VCaP (cell line): ENCODE measurements around the gene SPATA31E1.
"Not testable (repeated sequence)": the region's sequence is repeated elsewhere in the genome, so short reads cannot be mapped to it uniquely, and the experiment has no call there.

Experiments used
- H3K27ac ChIP-seq: fragments of 450-650 bp; 2 replicates; pipeline ENCODE4 v1.5.1; 2017
- CTCF ChIP-seq: fragments of 450-650 bp; conservative IDR thresholded peaks from 2 replicates; pipeline ENCODE4 v1.5.1; 2017; ENCODE audit warnings: mild to moderate bottlenecking, moderate library complexity

The SPATA31E1 gene

GRCh38 chr9:87882627-87883026, at the start of gene SPATA31E1:
SPATA31E1 (plus strand) TSS chr9:87882877; CDS start chr9:87882892, 15 bp downstream.
- H3K27ac ChIP-seq, result no peak within 1 kb of the TSS
- TF ChIP-seq CTCF, result no peak

GRCh38 chr9:87834357-87834756, 48.3 kb upstream of the SPATA31E1 start:
- TF ChIP-seq CTCF, result no peak
- H3K27ac ChIP-seq, result no peak overlapping the region

- no peak for TF ChIP-seq CTCF
Observed at GRCh38 chr9:87836536-87836935, 46.1 kb upstream of the SPATA31E1 start.

GRCh38 chr9:87836951-87837705, 45.5 kb upstream of the SPATA31E1 start:
- H3K27ac ChIP-seq, result no peak overlapping the region
- no peak for TF ChIP-seq CTCF

More at GRCh38 chr9:87836536-87836935, 46.1 kb upstream of the SPATA31E1 start:
- no peak overlapping the region for H3K27ac ChIP-seq

GRCh38 chr9:87840134-87840533, 42.5 kb upstream of the SPATA31E1 start:
- TF ChIP-seq CTCF, result no peak
- H3K27ac ChIP-seq, result no peak overlapping the region

GRCh38 chr9:87842878-87843585, 39.6 kb upstream of the SPATA31E1 start:
- no peak overlapping the region for H3K27ac ChIP-seq
- no peak for TF ChIP-seq CTCF

GRCh38 chr9:87844506-87844905, 38.2 kb upstream of the SPATA31E1 start:
- no peak overlapping the region for H3K27ac ChIP-seq
- no peak for TF ChIP-seq CTCF

- H3K27ac ChIP-seq, result not testable (repeated sequence)
Observed at GRCh38 chr9:87847817-87848216, 34.9 kb upstream of the SPATA31E1 start.
